ENCODE data around the gene HEATR9.

The HEATR9 gene

GRCh38 chr17:35856603-35857002 is 12.1 kb downstream of the HEATR9 start:
- DNase-seq: no peak

- no peak for DNase-seq
Observed at GRCh38 chr17:35855965-35856364, 12.7 kb downstream of the HEATR9 start.

GRCh38 chr17:35849469-35850348 is 19.0 kb downstream of the HEATR9 start:
- DNase-seq: peak; percentile 59

GRCh38 chr17:35847633-35848373 is 20.9 kb downstream of the HEATR9 start:
- no peak for DNase-seq

- DNase-seq: no peak
Observed at GRCh38 chr17:35847006-35847405, 21.7 kb downstream of the HEATR9 start.

GRCh38 chr17:35846055-35846809 is 22.5 kb downstream of the HEATR9 start:
- DNase-seq: no peak

- no peak for DNase-seq
Observed at GRCh38 chr17:35844547-35844946, 24.1 kb downstream of the HEATR9 start.

- DNase-seq: no peak
Observed at GRCh38 chr17:35843698-35844097, 25.0 kb downstream of the HEATR9 start.

- DNase-seq: no peak
Observed at GRCh38 chr17:35842239-35842638, 26.5 kb downstream of the HEATR9 start.

GRCh38 chr17:35841505-35841904 is 27.2 kb downstream of the HEATR9 start:
- DNase-seq: no peak

GRCh38 chr17:35841101-35841500 is 27.6 kb downstream of the HEATR9 start:
- DNase-seq: no peak

- no peak for DNase-seq
Observed at GRCh38 chr17:35825206-35825605, 43.5 kb downstream of the HEATR9 start.

GRCh38 chr17:35821308-35821707 is 47.4 kb downstream of the HEATR9 start:
- DNase-seq: no peak

GRCh38 chr17:35819455-35819854 is 49.2 kb downstream of the HEATR9 start:
- DNase-seq: no peak

GRCh38 chr17:35817196-35817595 is 51.5 kb downstream of the HEATR9 start:
- no peak for DNase-seq

- DNase-seq: no peak
Observed at GRCh38 chr17:35816723-35817122, 52.0 kb downstream of the HEATR9 start.

GRCh38 chr17:35812456-35812855 is 56.2 kb downstream of the HEATR9 start:
- DNase-seq: no peak

GRCh38 chr17:35811759-35812158 is 56.9 kb downstream of the HEATR9 start:
- no peak for DNase-seq

- DNase-seq: no peak
Observed at GRCh38 chr17:35809855-35810461, 58.7 kb downstream of the HEATR9 start.

- DNase-seq: peak; percentile 97
Observed at GRCh38 chr17:35808962-35809854, 59.5 kb downstream of the HEATR9 start, which contains the start of gene TAF15. TAF15 (plus strand) TSS chr17:35809484; CDS start chr17:35809570, 86 bp downstream.

GRCh38 chr17:35808240-35808961 is 60.3 kb downstream of the HEATR9 start:
- peak; percentile 18 for DNase-seq

Data from stimulated activated CD4-positive, alpha-beta T cell treated with anti-CD3 and anti-CD28 coated beads, Interleukin-15, amount 100 ng/mL, for 24 hours (primary cell).